DMS153 treated with DMSO at 0.1 percent for 48 hours (cell line): ENCODE data around the gene GTPBP6.
"Not testable (repeated sequence)": the region's sequence is repeated elsewhere in the genome, so short reads cannot be mapped to it uniquely, and the experiment has no call there.

ENCODE experiments used
- DNase-seq: peaks from one replicate; lab custom pipeline; 2025; ENCODE audit not compliant: unreplicated experiment; lab: John Stamatoyannopoulos, UW

Gene GTPBP6

GRCh38 chrX:352181-352580, 33.6 kb upstream of the GTPBP6 start:
- no peak for DNase-seq

DNA sequence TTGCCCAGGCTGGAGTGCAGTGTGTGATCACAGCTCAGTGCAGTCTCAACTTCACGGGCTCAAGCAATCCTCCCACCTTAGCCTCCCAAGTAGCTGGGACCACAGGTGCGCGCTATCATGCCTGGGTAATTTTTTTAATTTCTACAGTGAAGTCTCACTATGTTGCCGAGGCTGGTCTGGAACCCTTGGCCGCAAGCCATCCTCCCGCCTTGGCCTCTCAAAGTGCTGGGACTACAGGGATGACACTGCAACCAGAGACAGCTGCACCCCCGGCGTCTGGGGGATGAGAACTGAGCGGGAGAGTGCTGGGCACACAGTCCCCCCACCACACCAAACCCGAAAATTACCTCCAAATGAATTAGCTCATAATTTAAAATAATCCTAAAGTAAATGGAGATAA, 33.1 kb upstream of the GTPBP6 start:
- no peak for DNase-seq

DNA sequence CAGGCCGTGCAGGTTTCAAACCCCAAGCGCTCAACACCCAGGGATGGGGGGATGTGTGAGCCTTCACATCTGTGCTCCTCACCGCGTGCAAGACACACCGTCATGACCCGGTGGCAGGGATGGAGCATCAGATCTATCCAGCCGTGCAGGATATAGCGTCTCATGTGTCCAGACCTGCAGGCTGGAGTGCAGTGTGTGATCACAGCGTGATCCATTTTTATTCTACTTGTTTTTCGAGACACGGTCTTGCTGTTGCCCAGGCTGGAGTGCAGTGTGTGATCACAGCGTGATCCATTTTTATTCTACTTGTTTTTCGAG, 32.7 kb upstream of the GTPBP6 start:
- not testable (repeated sequence) for DNase-seq

- no peak for DNase-seq
Measured at GRCh38 chrX:350534-351323, 32.1 kb upstream of the GTPBP6 start.

DNA sequence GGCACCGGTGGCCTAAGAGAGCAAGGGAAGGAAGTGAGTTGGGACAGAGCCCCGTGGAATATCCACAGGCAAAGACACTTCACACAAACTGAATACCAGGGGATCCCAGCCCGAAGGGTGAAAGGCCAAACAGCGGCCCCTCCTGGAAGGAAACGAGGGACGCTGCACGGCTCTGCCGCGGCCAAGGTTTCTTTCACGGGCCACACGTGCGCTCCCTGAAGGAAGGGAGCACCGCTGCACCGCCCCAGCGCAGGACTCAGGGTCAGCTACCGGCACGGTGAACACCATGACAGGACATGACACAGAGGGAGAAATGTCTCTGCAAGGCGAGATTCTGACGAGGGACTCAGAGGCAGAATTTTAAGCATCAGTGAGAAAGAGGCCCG, 31.5 kb upstream of the GTPBP6 start:
- DNase-seq: no peak

DNA sequence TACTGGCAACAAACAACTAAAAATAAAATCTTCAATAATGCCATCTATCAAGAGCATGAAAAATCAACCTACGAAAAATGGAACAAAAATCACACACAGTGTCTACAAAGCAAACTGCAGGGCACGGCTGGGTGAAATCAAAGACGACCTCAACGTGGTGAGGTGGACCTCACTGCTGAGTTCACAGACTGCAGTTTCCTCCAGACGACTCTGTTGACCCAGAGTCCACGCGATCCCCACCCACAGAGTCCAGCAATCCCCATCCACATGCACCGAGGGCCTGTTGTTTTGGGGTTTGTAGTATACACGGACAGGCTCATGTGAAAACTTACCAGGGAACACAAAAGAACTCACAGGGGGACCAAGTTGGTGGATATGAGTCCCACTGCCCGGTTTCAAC, 31.1 kb upstream of the GTPBP6 start:
- DNase-seq: no peak

DNA sequence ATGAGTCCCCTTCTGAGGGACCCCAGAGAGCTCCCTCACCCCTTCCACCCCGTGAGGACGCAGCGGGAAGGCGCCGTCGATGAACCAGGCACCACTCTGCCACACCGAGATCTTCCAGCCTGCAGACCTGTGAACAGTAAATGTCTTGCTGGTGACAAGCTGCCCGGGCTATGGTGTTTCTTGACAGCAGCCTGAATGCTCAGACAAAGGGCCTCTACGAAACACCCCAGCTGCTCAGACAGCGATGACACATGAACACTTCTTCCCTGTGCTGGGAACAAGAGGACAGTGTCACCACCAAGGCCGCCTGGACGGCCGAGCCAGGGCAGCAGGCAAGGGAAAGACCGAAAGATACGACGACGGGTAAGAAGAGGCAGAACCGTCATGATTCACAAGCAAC, 30.6 kb upstream of the GTPBP6 start:
- no peak for DNase-seq

GRCh38 chrX:348461-349117, 30.0 kb upstream of the GTPBP6 start:
- no peak for DNase-seq

DNA sequence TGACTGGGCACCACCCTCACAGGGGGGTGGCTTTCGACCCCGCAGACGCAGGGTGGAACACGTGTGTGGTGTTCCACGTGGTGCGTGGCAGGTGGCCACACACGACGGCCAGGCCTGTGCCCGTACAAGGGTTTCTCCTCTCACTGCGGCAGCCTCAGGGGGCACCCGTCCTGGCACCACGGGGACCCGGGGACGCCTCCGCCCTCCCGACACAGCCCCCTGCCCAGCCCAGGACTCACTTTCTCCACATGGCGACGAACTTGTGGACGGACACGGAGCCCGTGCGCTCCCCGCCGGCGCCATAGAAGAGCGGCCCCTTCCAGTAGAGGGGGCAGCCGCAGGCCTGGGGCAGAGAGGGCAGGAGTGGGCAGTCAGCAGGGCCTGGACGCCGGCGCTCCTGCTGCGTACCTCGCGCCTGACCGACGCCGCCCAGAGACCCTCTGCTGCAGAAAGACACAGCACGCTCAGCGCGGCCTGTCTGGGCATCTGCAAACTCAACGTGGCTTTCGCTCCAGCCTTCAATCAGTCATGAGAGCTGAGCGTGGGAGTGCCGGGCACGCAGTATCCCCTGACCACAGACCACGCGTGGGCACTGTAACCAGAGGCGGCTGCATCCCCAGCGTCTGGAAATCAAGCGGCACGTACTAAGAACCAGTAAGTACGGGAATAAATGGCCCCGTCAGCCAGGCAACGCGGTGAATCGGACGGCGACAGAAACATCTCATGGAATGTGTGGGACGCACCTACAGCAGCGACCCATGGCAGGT, 28.9 kb upstream of the GTPBP6 start:
- DNase-seq: no peak

GRCh38 chrX:346034-346813, 27.6 kb upstream of the GTPBP6 start:
- no peak for DNase-seq

DNA sequence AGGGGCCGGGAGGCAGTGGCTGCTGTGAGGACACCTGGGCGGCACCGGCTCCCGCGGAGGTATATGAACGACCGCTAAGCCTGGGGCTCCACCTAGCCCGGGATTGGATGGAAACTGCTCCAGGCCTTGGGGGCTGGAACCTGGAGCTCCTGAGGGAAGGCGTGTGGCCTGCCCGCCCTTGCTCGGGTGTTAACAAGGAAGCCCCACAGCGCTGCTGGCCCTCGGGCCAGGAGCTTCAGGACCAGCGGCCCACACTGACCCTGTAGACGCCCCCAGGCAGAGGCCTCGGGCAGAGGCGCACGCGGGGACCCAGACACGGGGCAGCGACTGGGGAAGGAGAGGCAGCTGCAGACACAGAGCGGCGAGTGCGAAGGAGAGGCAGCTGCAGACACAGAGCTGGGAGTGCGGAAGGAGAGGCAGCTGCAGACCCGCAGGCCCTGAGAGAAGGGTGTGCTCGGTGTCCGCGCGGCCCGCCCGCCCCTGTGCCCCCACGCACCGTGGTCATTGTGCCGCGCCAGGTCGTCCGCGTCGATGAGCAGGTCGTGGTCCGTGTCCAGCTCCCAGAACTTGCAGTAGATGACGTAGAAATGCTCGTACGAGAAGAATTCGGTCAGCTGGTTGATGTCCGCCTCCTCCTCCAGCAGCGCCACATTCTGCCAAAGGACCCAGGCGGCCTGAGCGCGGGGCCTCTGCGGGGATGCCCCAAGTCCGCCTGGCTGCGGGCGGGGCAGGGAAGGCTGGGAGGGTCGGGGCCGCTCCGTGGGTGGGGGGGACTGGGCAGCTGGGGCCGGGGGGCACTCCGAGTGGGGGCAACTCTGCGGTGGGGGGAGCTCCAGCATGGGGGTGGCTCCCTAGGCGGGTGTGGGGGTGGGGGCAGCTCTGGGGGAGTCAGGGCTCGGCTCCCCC, 26.7 kb upstream of the GTPBP6 start:
- DNase-seq: no peak

DNA sequence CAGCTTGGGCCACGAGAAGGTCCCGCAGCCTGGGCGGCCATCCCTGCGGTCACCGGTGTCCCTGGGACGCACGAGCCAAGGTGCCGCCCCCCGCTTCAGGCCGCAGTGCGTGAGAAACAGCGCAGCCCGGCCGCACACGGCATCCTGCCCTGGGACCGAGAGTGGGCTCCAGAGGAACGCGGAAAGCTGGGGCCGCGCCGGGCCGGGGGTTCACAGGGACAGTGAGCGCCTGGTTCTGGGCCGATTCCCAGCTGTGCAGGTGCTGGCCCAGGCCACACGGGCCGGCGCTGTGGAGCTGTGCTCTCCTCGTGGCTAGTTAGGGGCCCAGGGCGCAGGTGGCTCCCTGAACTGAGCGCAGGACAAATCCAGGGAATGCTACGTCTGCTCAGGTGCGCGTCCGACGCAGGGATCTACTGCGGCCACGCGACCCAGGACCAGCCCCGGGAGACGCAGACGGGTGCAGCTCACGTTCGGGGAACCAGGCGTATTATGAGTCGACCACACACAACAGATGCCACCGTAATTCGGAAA, 25.8 kb upstream of the GTPBP6 start:
- DNase-seq: no peak

GRCh38 chrX:341541-342101, 23.0 kb upstream of the GTPBP6 start:
- no peak for DNase-seq

DNA sequence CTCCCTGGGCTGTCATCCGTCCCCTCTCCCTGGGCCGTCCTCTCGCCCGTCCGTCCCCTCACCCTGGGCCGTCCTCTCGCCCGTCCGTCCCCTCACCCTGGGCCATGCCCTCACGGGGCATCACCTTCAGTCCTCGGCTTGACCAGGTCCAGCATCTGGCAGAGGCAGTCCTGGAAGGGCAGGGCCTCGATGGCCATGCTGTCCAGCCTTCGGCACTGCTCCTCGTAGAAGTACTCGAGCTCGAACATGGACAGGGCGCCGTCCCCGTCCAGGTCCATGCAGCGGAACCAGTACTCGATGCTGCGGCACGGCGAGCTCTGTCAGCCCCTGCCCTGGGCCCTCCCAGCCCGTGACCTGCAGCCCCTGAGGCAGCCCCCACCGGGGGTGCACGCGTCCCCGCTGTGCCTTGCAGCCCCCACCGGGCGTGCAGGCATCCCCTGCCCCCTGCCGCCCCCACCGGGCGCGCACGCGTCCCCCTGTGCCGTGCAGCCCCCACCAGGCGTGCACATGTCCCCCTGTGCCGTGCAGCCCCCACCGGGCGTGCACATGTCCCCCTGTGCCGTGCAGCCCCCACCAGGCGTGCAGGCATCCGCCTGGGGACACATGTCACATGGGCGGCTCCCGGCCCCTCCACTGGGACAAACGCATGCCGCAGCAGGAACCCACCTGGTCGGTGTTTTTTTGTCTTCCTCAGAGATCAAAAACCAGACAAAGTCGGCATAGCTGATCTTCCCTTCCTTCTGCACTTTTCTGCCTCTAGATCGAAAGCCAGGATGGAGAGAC, 22.2 kb upstream of the GTPBP6 start:
- DNase-seq: no peak

DNA sequence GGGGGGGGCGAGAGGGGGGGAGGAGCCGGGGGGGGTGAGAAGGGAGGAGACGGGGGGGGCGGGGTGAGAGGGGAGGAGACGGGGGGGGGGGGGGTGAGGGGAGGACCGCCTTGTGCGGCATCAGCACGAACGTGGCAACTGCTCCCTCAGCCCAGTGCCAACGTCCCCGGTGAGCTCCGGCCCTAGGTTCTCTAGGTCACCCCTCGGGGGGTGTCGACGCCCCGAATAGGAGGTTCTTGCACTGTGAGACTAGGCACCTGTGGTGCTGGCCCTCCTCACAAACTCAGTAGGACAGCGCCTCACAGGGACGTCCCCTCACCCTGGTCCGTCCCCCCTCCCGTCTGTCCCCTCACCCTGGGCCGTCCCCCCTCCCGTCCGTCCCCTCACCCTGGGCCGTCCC, 21.5 kb upstream of the GTPBP6 start:
- no peak for DNase-seq

DNA sequence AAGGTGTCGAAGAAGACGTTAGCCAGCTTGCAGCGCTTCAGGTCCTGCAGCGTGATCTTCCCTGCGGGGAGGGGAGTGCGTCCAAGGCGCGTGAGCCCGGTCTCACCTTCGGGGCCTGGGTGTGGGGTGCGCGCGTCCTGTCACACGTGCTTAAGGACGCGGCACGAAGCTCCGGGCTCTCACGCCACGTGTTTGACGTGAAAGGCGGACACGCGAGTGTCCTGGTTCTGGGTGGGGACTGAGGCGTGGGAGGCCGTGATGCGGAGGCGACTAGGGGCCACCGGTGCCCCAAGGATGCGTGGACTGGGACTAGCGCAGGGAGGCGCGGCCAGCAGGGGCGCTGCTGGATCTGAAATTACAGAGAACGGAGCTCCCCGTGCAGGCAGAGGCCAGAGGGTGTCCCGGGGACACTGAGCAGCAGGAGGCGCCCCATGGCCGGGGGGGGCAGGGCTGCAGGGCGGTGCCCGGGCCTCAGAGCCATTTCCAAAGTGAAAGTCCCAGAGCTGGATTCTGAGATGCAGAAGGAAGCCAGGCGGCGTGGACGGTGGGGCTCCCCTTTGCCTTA, 20.3 kb upstream of the GTPBP6 start:
- DNase-seq: no peak

- no peak for DNase-seq
Measured at GRCh38 chrX:338281-338835, 19.8 kb upstream of the GTPBP6 start.

- DNase-seq: no peak
Measured at GRCh38 chrX:337331-337831, 18.8 kb upstream of the GTPBP6 start.
